CD4-positive, alpha-beta T cell treated with Interleukin-6 for 4 hours (primary cell): Measurements from ENCODE around the gene TMEM131L.

ENCODE experiments used
- DNase-seq: peaks from one replicate; pipeline ENCODE4 v3.0.0-alpha.2; 2020; ENCODE audit warnings: mixed read lengths

The TMEM131L gene

GRCh38 chr4:153523164-153523796 lies 57.1 kb downstream of the TMEM131L start:
- DNase-seq = no peak

- no peak for DNase-seq
Measured at GRCh38 chr4:153523941-153524386, 57.8 kb downstream of the TMEM131L start.

- no peak for DNase-seq
Measured at GRCh38 chr4:153524682-153525081, 58.5 kb downstream of the TMEM131L start.

- DNase-seq = no peak
Measured at GRCh38 chr4:153527690-153528089, 61.5 kb downstream of the TMEM131L start.

GRCh38 chr4:153528705-153529485 lies 62.7 kb downstream of the TMEM131L start:
- DNase-seq = no peak

- no peak for DNase-seq
Measured at GRCh38 chr4:153529646-153530045, 63.5 kb downstream of the TMEM131L start.

GRCh38 chr4:153530284-153530999 lies 64.3 kb downstream of the TMEM131L start:
- peak; percentile 47 for DNase-seq

GRCh38 chr4:153531000-153531358 lies 64.8 kb downstream of the TMEM131L start:
- DNase-seq = no peak

GRCh38 chr4:153531976-153532626 lies 65.9 kb downstream of the TMEM131L start:
- no peak for DNase-seq

- DNase-seq = no peak
Measured at GRCh38 chr4:153532636-153533035, 66.5 kb downstream of the TMEM131L start.

- no peak for DNase-seq
Measured at GRCh38 chr4:153533387-153533786, 67.2 kb downstream of the TMEM131L start.

- no peak for DNase-seq
Measured at GRCh38 chr4:153534792-153535629, 68.9 kb downstream of the TMEM131L start.

GRCh38 chr4:153535772-153536513 lies 69.8 kb downstream of the TMEM131L start:
- DNase-seq = no peak

GRCh38 chr4:153537493-153537960 lies 71.4 kb downstream of the TMEM131L start:
- DNase-seq = no peak

GRCh38 chr4:153538487-153539357 lies 72.6 kb downstream of the TMEM131L start:
- DNase-seq = no peak

- no peak for DNase-seq
Measured at GRCh38 chr4:153539422-153539821, 73.3 kb downstream of the TMEM131L start.

GRCh38 chr4:153541456-153542096 lies 75.4 kb downstream of the TMEM131L start:
- DNase-seq = no peak

GRCh38 chr4:153542131-153542530 lies 76.0 kb downstream of the TMEM131L start:
- no peak for DNase-seq

GRCh38 chr4:153542834-153543233 lies 76.7 kb downstream of the TMEM131L start:
- DNase-seq = no peak

GRCh38 chr4:153543351-153543750 lies 77.2 kb downstream of the TMEM131L start:
- no peak for DNase-seq
